Amygdala (tissue), 56 donors: ENCODE data around the gene GPR158.

Experiments used
- DNase-seq, 56 donors: peaks; one replicate each; lab custom pipeline; 2025; lab: John Stamatoyannopoulos, UW

The GPR158 gene

GRCh38 chr10:25384618-25385017 lies 209.8 kb downstream of the GPR158 start:
- no peak for DNase-seq

- DNase-seq = no peak
These were observed 213.5 kb downstream of the GPR158 start for GRCh38 chr10:25388188-25388861.

DNA sequence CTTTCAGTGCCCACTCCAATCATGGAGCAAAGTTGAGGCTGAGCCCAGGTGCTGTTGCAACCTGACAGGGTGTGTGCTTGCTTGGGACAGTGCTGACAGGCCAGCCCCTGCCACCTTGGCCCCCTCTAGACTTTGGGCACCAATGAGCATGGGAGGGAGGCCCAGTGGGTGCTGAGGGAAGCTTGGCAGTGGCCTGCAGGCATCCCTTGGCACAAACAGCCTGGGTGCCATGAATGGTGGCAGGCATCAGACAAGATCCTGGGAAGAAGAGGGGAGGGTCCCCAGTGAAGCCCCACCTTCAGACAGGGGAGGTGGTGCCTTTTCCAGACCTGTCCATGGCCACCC lies 214.0 kb downstream of the GPR158 start:
- DNase-seq = no peak

DNA sequence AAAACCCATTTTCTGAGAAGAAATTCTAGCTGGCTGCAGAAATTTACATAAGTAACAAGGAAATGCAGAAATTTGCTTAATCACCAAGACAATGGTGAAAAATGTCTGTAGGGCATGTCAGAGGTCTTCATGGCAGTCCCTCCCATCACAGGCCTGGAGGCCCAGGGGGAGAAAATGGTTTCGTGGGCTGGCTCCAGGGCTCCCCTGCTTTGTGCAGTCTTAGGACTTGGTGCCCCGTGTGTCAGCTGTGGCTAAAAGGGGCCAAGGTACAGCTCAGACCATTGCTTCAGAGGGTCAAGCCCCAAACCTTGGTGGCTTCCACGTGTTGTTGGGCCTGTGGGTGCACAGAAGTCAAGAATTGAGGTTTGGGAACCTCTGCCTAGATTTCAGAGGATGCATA lies 215.9 kb downstream of the GPR158 start:
- DNase-seq = no peak

- no peak for DNase-seq
These were observed 217.3 kb downstream of the GPR158 start for GRCh38 chr10:25392132-25392531.

- DNase-seq = no peak
These were observed 218.8 kb downstream of the GPR158 start for GRCh38 chr10:25393621-25394020.

DNA sequence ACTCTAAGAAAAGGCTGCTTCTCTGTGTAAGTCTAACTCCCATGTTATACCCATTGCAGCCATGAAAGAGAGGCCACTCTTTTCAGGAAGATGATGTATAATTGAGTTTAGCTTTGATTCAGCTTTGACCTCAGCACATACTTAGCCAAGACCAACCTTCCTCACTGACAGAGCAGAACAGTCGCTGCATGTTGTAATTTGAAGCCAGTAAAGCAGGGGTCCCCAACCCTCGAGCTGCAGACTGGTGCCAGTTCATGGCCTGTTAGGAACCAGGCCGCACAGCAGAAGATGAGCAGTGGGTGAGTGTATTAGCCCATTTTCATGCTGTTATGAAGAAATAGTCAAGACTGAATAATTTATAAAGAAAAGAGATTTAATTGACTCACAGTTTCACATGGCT lies 223.9 kb downstream of the GPR158 start:
- DNase-seq = no peak

GRCh38 chr10:25405871-25406270 lies 231.1 kb downstream of the GPR158 start:
- DNase-seq = no peak

DNA sequence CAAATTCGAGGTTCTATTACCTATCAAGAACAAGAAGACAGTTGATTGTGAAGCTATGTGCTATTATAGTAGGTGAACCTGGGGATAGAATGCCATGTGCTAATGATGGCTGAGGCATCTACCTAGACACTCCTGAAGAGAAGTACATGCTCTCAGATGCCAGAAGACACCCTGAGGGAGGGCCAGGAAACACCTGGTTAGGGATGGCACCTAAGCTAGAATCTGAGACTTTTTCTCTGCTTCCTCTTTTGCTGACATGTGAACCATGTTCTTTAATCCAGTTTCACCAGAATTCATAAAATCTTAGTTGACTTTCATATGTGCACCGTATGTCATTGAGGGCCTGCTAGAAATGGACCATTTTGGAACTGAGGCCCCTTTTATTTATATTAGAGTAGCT lies 242.8 kb downstream of the GPR158 start:
- no peak for DNase-seq

GRCh38 chr10:25425776-25426175 lies 251.0 kb downstream of the GPR158 start:
- no peak for DNase-seq

- no peak for DNase-seq
These were observed 261.6 kb downstream of the GPR158 start for GRCh38 chr10:25436431-25436830.

DNA sequence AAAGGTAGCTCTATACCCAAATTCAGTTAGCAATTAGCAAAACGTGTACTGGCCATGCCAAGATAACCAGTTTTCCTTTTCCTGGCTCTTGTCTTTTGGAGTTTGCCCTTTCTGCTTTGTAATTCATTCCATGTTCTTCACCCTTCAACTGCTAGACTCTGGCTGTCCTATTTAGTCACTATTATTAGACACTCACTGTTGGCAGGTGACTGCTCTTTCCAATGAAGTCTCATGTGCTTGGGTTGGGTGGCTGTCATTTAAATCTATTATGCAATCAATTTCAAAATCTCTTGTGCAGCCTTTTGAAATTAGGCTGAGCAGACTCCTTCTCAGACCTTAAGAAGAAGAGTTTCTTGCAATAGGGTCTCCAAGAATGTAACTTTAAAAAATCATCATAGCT lies 266.5 kb downstream of the GPR158 start:
- DNase-seq = no peak

GRCh38 chr10:25444266-25444665 lies 269.5 kb downstream of the GPR158 start:
- no peak for DNase-seq

DNA sequence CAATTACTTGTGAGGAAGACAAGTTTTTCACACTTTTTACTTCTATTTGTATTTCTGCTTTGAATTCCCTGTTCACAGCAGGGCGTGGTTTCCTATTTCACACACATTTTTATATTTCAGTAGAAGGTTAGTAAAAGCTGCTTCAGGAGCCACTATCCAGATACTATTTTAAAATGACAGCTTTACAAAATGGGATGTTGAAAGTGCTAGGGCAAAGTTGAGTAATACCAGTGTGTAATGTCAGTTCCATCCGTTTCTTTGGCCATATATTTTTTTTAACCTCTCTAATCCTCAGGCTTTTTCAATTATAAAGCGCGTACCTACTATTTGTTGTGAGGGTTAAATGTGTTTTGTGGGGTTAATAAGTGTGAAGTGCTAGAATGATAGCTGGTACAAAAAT lies 276.6 kb downstream of the GPR158 start:
- no peak for DNase-seq

DNA sequence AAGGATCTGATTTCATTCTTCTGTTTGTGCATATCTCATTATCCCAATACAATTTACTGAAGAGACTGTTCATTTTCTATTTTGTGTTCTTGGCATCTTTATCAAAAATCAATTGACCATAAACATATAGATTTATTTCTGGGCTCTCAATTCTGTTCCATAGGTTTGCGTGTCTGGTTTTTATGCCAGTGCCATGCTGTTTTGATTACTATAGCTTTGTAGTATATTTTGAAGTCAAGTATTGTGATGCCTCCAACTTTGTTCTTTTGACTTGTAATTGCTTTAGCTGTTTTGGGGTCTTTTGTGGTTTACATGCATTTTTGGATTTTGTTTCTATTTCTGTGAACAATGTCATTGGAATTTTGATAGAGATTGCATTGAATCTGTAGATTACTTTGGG lies 278.8 kb downstream of the GPR158 start:
- no peak for DNase-seq

DNA sequence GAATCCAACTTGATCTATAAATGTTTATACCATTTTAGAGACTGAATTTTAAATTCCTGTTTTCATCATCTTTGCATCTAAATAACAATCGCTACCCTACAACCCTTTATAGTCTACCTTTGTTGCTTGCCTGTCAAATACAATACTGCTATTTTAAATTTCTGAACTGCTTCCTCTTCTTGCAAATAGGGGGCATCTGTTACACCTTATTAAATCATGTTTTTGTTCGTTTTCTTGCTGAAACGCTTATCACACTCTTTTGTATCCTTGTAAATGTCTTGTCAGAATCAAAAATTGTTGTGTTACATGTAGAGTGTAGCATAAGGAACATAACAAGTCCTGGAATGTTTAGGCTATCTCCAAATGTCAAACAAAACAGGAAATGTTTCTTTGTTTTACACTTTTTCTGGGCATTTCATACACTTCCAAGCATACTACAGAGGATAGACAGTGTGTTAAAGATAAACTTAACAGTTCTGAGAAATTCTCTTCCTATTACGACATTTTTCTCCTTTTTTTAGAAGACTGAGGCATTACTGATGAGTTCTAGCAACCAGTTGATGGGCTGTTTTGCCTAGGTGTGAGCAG lies 281.3 kb downstream of the GPR158 start:
- no peak for DNase-seq

GRCh38 chr10:25457552-25457951 lies 282.8 kb downstream of the GPR158 start:
- no peak for DNase-seq

- no peak for DNase-seq
These were observed 291.0 kb downstream of the GPR158 start for GRCh38 chr10:25465582-25466372.

DNA sequence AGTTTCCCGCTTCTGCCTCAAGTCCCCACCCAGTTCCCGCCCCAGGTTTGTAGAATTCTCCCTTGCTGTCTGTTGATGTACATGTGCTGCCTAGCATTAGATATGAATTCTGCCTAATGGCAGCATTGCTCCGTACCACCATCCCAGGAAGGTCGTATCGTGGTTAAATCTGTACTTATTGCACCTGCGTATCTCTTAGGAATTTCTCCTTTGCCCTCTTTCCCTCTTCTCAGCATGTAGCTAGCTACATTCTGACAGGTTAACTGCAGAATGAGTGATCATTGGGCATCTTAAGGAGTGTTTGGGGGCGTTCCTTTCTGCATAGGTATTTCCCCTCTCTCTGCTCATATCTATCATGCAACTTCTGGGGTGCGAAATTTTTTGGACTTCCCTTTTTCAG lies 293.1 kb downstream of the GPR158 start:
- no peak for DNase-seq

DNA sequence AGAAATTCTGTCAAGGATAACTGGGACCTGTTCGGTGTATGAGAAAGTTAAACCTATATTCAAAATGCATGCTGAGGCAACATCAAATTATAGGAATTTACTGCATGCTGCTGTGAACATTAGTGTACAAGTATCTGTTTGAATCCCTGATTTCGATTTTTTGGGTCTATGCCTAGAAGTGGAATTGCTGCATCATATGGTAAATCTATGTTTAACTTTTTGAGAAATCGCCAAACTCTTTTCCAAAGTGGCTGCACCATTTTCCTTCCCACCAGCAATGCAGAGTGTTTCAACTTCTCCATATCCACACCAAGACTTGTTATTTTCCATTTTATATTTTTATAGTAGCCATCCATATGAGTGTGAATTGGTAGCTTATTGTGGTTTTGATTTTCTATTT lies 306.7 kb downstream of the GPR158 start:
- no peak for DNase-seq

DNA sequence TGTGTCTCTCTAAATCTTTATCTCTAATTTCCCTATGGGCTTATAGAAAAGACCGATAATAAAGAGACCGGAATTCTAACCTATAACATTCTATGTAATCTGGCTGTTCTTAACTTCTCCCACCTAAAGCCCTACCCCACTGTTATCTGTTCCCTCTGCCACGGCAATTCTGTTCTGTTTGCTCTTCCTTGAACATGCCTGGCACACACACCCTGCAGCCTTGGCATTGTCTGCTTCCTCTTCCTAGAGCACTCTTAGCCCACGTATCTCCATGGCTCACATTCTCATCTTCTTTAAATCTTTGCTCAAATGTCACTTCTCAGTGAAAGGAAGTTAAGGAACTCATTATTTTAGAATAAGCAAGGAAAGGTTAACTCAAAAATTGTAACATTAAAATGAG lies 309.2 kb downstream of the GPR158 start:
- DNase-seq = no peak

DNA sequence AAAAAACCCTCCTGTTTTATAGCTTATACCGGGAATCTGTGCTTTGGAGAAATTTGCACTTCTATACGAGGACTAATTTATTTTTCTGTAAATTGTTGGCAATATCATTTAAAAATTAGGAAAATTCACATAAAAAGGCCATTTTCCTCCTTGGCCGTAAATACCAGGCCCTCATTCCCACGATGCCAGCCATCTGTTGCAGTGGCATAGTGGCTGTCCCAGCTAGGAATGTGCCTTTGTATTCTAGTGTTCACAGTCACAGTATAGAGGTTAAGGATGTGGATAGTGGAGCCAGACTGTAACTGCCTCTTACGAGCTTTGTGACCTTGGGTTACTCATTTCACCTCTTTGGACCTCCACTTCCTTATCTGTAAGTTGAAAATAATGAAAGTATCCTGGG lies 312.5 kb downstream of the GPR158 start:
- DNase-seq = no peak
